OCI-LY1 (cell line): ENCODE results near the gene CTAGE4.
"Not testable (repeated sequence)": the region's sequence is repeated elsewhere in the genome, so short reads cannot be mapped to it uniquely, and the experiment has no call there.

Experiments used
- H2AFZ ChIP-seq: fragments of 200-600 bp; sonication (generic), shearing (Covaris generic); 2 replicates; pipeline ENCODE4 v1.6.0; 2014; ENCODE audit warnings: antibody characterized with exemption, mild to moderate bottlenecking, low read length
- H3F3A ChIP-seq: fragments of 200-600 bp; sonication (generic), shearing (Covaris generic); 2 replicates; pipeline ENCODE4 v1.6.0; 2014; ENCODE audit warnings: mild to moderate bottlenecking, antibody characterized with exemption, low read length, moderate library complexity; ENCODE audit not compliant: insufficient read depth
- H3K27ac ChIP-seq: fragments of 200-600 bp; sonication (generic); 2 replicates; pipeline ENCODE4 v1.5.1; 2014; ENCODE audit warnings: low read length, mixed run types, mild to moderate bottlenecking, low read depth; ENCODE audit not compliant: poor library complexity, severe bottlenecking
- H3K27me3 ChIP-seq: fragments of 200-600 bp; sonication (generic); 2 replicates; pipeline ENCODE4 v1.6.0; 2014; ENCODE audit warnings: antibody characterized with exemption, mild to moderate bottlenecking, low read length, moderate library complexity; ENCODE audit not compliant: insufficient read depth
- H3K36me3 ChIP-seq: fragments of 200-600 bp; sonication (generic); 2 replicates; pipeline ENCODE4 v1.6.1; 2014; ENCODE audit warnings: mild to moderate bottlenecking, antibody characterized with exemption, low read length, moderate library complexity, mixed read lengths; ENCODE audit not compliant: insufficient read depth
- H3K4me1 ChIP-seq: fragments of 200-600 bp; sonication (generic); 2 replicates; pipeline ENCODE4 v1.5.1; 2014; ENCODE audit warnings: mild to moderate bottlenecking, low read length, moderate library complexity; ENCODE audit not compliant: insufficient read depth, severe bottlenecking
- H3K4me2 ChIP-seq: fragments of 200-600 bp; sonication (generic), shearing (Covaris generic); 2 replicates; pipeline ENCODE4 v1.6.1; 2014; ENCODE audit warnings: low read length
- H3K4me3 ChIP-seq: fragments of 200-600 bp; sonication (generic); 2 replicates; pipeline ENCODE4 v1.5.1; 2014; ENCODE audit warnings: low read length, low read depth, mild to moderate bottlenecking, mixed read lengths; ENCODE audit not compliant: poor library complexity, severe bottlenecking
- H3K79me2 ChIP-seq: fragments of 200-600 bp; shearing (Covaris generic); 2 replicates; pipeline ENCODE4 v1.6.1; 2016; ENCODE audit warnings: mixed run types, low read length, mixed read lengths; ENCODE audit not compliant: insufficient read depth
- H3K9ac ChIP-seq: fragments of 200-600 bp; sonication (generic), shearing (Covaris generic); 2 replicates; pipeline ENCODE4 v1.6.1; 2014; ENCODE audit warnings: mild to moderate bottlenecking, low read length, mixed read lengths
- H3K9me2 ChIP-seq: fragments of 200-600 bp; sonication (generic), shearing (Covaris generic); 2 replicates; pipeline ENCODE4 v1.6.1; 2014; ENCODE audit warnings: low read depth, mild to moderate bottlenecking, low read length, mixed read lengths
- H3K9me3 ChIP-seq: fragments of 200-600 bp; shearing (Covaris generic); 2 replicates; pipeline ENCODE4 v1.6.1; 2014; ENCODE audit warnings: low read length, mixed read lengths
- H4K20me1 ChIP-seq: fragments of 200-600 bp; sonication (generic), shearing (Covaris generic); 2 replicates; pipeline ENCODE4 v1.6.0; 2016; ENCODE audit warnings: mild to moderate bottlenecking, low read length; ENCODE audit not compliant: insufficient read depth

CTAGE4 gene

DNA sequence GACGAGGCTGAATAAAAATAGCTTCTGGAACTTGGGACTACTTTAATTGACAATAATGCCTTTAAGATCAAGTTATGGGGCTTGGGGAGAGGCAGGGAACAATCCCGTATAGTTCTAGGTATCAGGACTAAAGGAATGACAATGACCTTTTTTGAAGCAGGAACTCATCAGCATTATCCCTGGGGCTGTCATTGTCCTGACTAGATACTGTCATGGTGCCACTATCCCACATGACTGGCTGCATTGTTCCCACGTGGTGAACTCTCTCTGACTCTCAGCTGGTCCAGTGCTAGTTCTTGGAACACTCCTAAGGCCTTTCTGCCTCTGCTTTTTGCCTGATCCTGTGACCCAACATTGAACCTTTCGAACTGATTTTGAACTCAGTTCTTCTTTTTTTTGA, 15.7 kb downstream of the CTAGE4 start:
- not testable (repeated sequence) for H3K4me1 ChIP-seq, H2AFZ ChIP-seq, H3K36me3 ChIP-seq, H3F3A ChIP-seq, H4K20me1 ChIP-seq, H3K9me2 ChIP-seq, H3K27me3 ChIP-seq, H3K27ac ChIP-seq, H3K9ac ChIP-seq, H3K79me2 ChIP-seq, H3K4me2 ChIP-seq, H3K4me3 ChIP-seq, H3K9me3 ChIP-seq

GRCh38 chr7:144201978-144202377, 18.7 kb downstream of the CTAGE4 start:
- H2AFZ ChIP-seq, H3K4me3 ChIP-seq, H3K4me2 ChIP-seq, H3K9me2 ChIP-seq, H3K27me3 ChIP-seq, H3K79me2 ChIP-seq, H3K9ac ChIP-seq, H3F3A ChIP-seq, H3K36me3 ChIP-seq, H3K27ac ChIP-seq, H3K4me1 ChIP-seq, H4K20me1 ChIP-seq, H3K9me3 ChIP-seq: not testable (repeated sequence)

DNA sequence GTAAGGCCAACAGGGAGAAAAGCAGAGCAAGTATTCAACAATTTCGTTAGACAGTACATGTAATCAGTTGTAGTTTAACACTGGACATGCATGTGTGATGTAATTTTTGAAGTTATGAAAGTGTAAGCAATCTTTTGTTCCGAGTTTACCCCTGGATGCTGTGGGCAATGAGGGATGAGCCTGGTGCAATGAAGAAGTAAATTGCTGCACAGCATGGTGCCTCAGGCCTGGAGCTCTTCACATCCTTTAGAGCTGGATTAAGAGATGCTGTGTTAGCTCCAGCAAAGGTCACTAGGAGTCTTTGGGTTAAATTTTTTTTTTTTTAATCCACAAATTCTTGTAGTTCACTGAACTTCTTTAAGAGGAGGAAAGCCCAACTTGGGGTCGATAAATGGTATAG, 19.8 kb downstream of the CTAGE4 start:
- not testable (repeated sequence) for H3K27me3 ChIP-seq, H3K9me3 ChIP-seq, H2AFZ ChIP-seq, H3F3A ChIP-seq, H3K27ac ChIP-seq, H3K4me3 ChIP-seq, H3K9me2 ChIP-seq, H3K79me2 ChIP-seq, H3K4me2 ChIP-seq, H3K9ac ChIP-seq, H4K20me1 ChIP-seq, H3K36me3 ChIP-seq, H3K4me1 ChIP-seq

- H3K9ac ChIP-seq, H3K27ac ChIP-seq, H3K79me2 ChIP-seq, H3K4me1 ChIP-seq, H3K9me3 ChIP-seq, H3K4me3 ChIP-seq, H3K4me2 ChIP-seq, H3F3A ChIP-seq, H4K20me1 ChIP-seq, H3K9me2 ChIP-seq, H2AFZ ChIP-seq, H3K27me3 ChIP-seq, H3K36me3 ChIP-seq: not testable (repeated sequence)
These were observed 22.0 kb downstream of the CTAGE4 start for GRCh38 chr7:144205306-144205705.

GRCh38 chr7:144217200-144217599, 33.9 kb downstream of the CTAGE4 start:
- H3F3A ChIP-seq, H4K20me1 ChIP-seq, H3K4me3 ChIP-seq, H3K79me2 ChIP-seq, H3K36me3 ChIP-seq, H3K27ac ChIP-seq, H3K4me2 ChIP-seq, H3K4me1 ChIP-seq, H2AFZ ChIP-seq, H3K27me3 ChIP-seq, H3K9me3 ChIP-seq, H3K9ac ChIP-seq, H3K9me2 ChIP-seq: not testable (repeated sequence)

- H3K9me2 ChIP-seq, H3K27me3 ChIP-seq, H3K9ac ChIP-seq, H3K27ac ChIP-seq, H3K4me2 ChIP-seq, H3K9me3 ChIP-seq, H2AFZ ChIP-seq, H3K79me2 ChIP-seq, H3K4me1 ChIP-seq, H4K20me1 ChIP-seq, H3F3A ChIP-seq, H3K36me3 ChIP-seq, H3K4me3 ChIP-seq: not testable (repeated sequence)
These were observed 35.3 kb downstream of the CTAGE4 start for GRCh38 chr7:144218581-144218980.

- H3K9me3 ChIP-seq, H4K20me1 ChIP-seq, H3K4me3 ChIP-seq, H3K9ac ChIP-seq, H3K27ac ChIP-seq, H3K27me3 ChIP-seq, H2AFZ ChIP-seq, H3K79me2 ChIP-seq, H3K4me2 ChIP-seq, H3F3A ChIP-seq, H3K4me1 ChIP-seq, H3K9me2 ChIP-seq, H3K36me3 ChIP-seq: not testable (repeated sequence)
These were observed 35.9 kb downstream of the CTAGE4 start for GRCh38 chr7:144219149-144219548.

GRCh38 chr7:144220531-144220930, 37.3 kb downstream of the CTAGE4 start:
- not testable (repeated sequence) for H3K36me3 ChIP-seq, H3K9me2 ChIP-seq, H3K4me1 ChIP-seq, H3K27me3 ChIP-seq, H2AFZ ChIP-seq, H3K27ac ChIP-seq, H4K20me1 ChIP-seq, H3K9ac ChIP-seq, H3K9me3 ChIP-seq, H3F3A ChIP-seq, H3K4me3 ChIP-seq, H3K4me2 ChIP-seq, H3K79me2 ChIP-seq
